NCI-H146 treated with DMSO at 0.1 percent for 48 hours (cell line): Measurements from ENCODE around the gene SNIP1.
"Not testable (repeated sequence)": the region's sequence is repeated elsewhere in the genome, so short reads cannot be mapped to it uniquely, and the experiment has no call there.

Experiments used
- DNase-seq: peaks from one replicate; lab custom pipeline; 2025; ENCODE audit not compliant: unreplicated experiment; lab: John Stamatoyannopoulos, UW

The SNIP1 gene

GRCh38 chr1:37559957-37560379 lies 5.9 kb upstream of the SNIP1 start:
- not testable (repeated sequence) for DNase-seq

- no peak for DNase-seq
Observed at GRCh38 chr1:37559080-37559479, 5.0 kb upstream of the SNIP1 start.

GRCh38 chr1:37558411-37558810 lies 4.3 kb upstream of the SNIP1 start:
- no peak for DNase-seq

GRCh38 chr1:37557402-37557801 lies 3.3 kb upstream of the SNIP1 start:
- DNase-seq, result no peak

GRCh38 chr1:37556712-37557196 lies 2.7 kb upstream of the SNIP1 start, which contains the start of gene DNALI1:
Gene DNALI1, plus strand, starts transcription at chr1:37556940. Its CDS starts 55 bp downstream, at chr1:37556995.
- peak; percentile 57 for DNase-seq

- DNase-seq, result no peak
Observed at GRCh38 chr1:37553598-37553926, 531 bp downstream of the SNIP1 start.

- no peak for DNase-seq
Observed at GRCh38 chr1:37549341-37549740, 4.8 kb downstream of the SNIP1 start.

GRCh38 chr1:37545019-37545418 lies 9.1 kb downstream of the SNIP1 start:
- no peak for DNase-seq

- no peak for DNase-seq
Observed at GRCh38 chr1:37544530-37544929, 9.6 kb downstream of the SNIP1 start.

GRCh38 chr1:37540036-37540785 lies 13.9 kb downstream of the SNIP1 start:
- no peak for DNase-seq

- DNase-seq, result not testable (repeated sequence)
Observed at GRCh38 chr1:37539154-37539553, 14.9 kb downstream of the SNIP1 start.

- DNase-seq, result no peak
Observed at GRCh38 chr1:37537378-37537777, 16.7 kb downstream of the SNIP1 start.

GRCh38 chr1:37533317-37534093 lies 20.6 kb downstream of the SNIP1 start:
- no peak for DNase-seq

GRCh38 chr1:37532418-37533156 lies 21.5 kb downstream of the SNIP1 start:
- not testable (repeated sequence) for DNase-seq

GRCh38 chr1:37529888-37530287 lies 24.2 kb downstream of the SNIP1 start:
- DNase-seq, result not testable (repeated sequence)

GRCh38 chr1:37519613-37520012 lies 34.5 kb downstream of the SNIP1 start:
- DNase-seq, result no peak

GRCh38 chr1:37518929-37519328 lies 35.2 kb downstream of the SNIP1 start:
- DNase-seq, result not testable (repeated sequence)

- not testable (repeated sequence) for DNase-seq
Observed at GRCh38 chr1:37518241-37518640, 35.9 kb downstream of the SNIP1 start.

- no peak for DNase-seq
Observed at GRCh38 chr1:37517569-37517968, 36.5 kb downstream of the SNIP1 start.

- DNase-seq, result no peak
Observed at GRCh38 chr1:37515185-37516034, 38.7 kb downstream of the SNIP1 start.
